H9 (cell line): ENCODE measurements around the gene AFMID. TPM values are rescaled to one million over a fixed set of nuclear protein-coding genes. Genes with fewer than 3 reads are reported as not detected.

ENCODE experiments used
- DNase-seq: peaks from one replicate; pipeline ENCODE4 v3.0.0-alpha.2; 2017
- H2AFZ ChIP-seq: one replicate; pipeline ENCODE4 v1.6.1; 2013; ENCODE audit warnings: mild to moderate bottlenecking, low read length, control low read depth, moderate library complexity
- H2AK5ac ChIP-seq: 2 replicates; pipeline ENCODE4 v1.6.1; 2013; ENCODE audit warnings: low read length, control low read depth, mixed read lengths; ENCODE audit not compliant: insufficient read length
- H2BK120ac ChIP-seq: one replicate; pipeline ENCODE4 v1.6.1; 2013; ENCODE audit warnings: low read depth, mild to moderate bottlenecking, low read length, control low read depth, inconsistent platforms; ENCODE audit not compliant: poor library complexity, severe bottlenecking
- H2BK12ac ChIP-seq: 2 replicates; pipeline ENCODE4 v1.6.1; 2013; ENCODE audit warnings: low read length, control low read depth, mixed read lengths, low read depth; ENCODE audit not compliant: insufficient read length
- H2BK15ac ChIP-seq: 2 replicates; pipeline ENCODE4 v1.6.1; 2013; ENCODE audit warnings: low read depth, low read length, control low read depth
- H2BK20ac ChIP-seq: one replicate; pipeline ENCODE4 v1.6.1; 2013; ENCODE audit warnings: low read depth, mild to moderate bottlenecking, low read length, control low read depth, inconsistent platforms; ENCODE audit not compliant: poor library complexity, severe bottlenecking
- H2BK5ac ChIP-seq: 2 replicates; pipeline ENCODE4 v1.6.1; 2013; ENCODE audit warnings: low read length, control low read depth, mixed read lengths; ENCODE audit not compliant: insufficient read length
- H3K14ac ChIP-seq: 2 replicates; pipeline ENCODE4 v1.6.1; 2013; ENCODE audit warnings: low read length, control low read depth; ENCODE audit not compliant: insufficient read depth
- H3K18ac ChIP-seq: 2 replicates; pipeline ENCODE4 v1.6.1; 2013; ENCODE audit warnings: low read depth, mild to moderate bottlenecking, mixed read lengths, low read length, control low read depth; ENCODE audit not compliant: insufficient read length
- H3K23ac ChIP-seq: 2 replicates; pipeline ENCODE4 v1.6.1; 2013; ENCODE audit warnings: low read length, control low read depth, mixed read lengths, low read depth; ENCODE audit not compliant: insufficient read length
- H3K23me2 ChIP-seq: 2 replicates; pipeline ENCODE4 v1.6.1; 2013; ENCODE audit warnings: low read depth, mild to moderate bottlenecking, mixed read lengths, low read length, control low read depth; ENCODE audit not compliant: insufficient read length, poor library complexity, severe bottlenecking
- H3K27ac ChIP-seq: 2 replicates; pipeline ENCODE4 v1.5.1; 2013; ENCODE audit warnings: low read length, control low read depth, mixed read lengths, low read depth; ENCODE audit not compliant: insufficient read length
- H3K27me3 ChIP-seq: 2 replicates; pipeline ENCODE4 v1.6.1; 2013; ENCODE audit warnings: low read length, control low read depth, inconsistent platforms; ENCODE audit not compliant: insufficient read depth
- H3K4ac ChIP-seq: 2 replicates; pipeline ENCODE4 v1.6.1; 2013; ENCODE audit warnings: low read depth, mild to moderate bottlenecking, control low read depth, inconsistent platforms, low read length, moderate library complexity
- H3K4me1 ChIP-seq: 2 replicates; pipeline ENCODE4 v1.6.1; 2013; ENCODE audit warnings: low read length, control low read depth, inconsistent platforms; ENCODE audit not compliant: insufficient read depth
- H3K4me2 ChIP-seq: 2 replicates; pipeline ENCODE4 v1.6.1; 2013; ENCODE audit warnings: low read length, control low read depth, mixed read lengths; ENCODE audit not compliant: insufficient read length, insufficient read depth
- H3K56ac ChIP-seq: 2 replicates; pipeline ENCODE4 v1.6.1; 2013; ENCODE audit warnings: low read depth, mild to moderate bottlenecking, mixed read lengths, low read length, control low read depth; ENCODE audit not compliant: insufficient read length
- H3K79me1 ChIP-seq: 2 replicates; pipeline ENCODE4 v1.6.1; 2013; ENCODE audit warnings: low read depth, mild to moderate bottlenecking, moderate library complexity, low read length, control low read depth, inconsistent platforms; ENCODE audit not compliant: insufficient read depth, poor library complexity, severe bottlenecking
- H3K79me2 ChIP-seq: 2 replicates; pipeline ENCODE4 v1.6.1; 2013; ENCODE audit warnings: low read length, control low read depth, inconsistent platforms; ENCODE audit not compliant: insufficient read depth
- H3K9ac ChIP-seq: 2 replicates; pipeline ENCODE4 v1.6.1; 2013; ENCODE audit warnings: low read length, control low read depth, mixed read lengths; ENCODE audit not compliant: insufficient read length; ENCODE audit errors: extremely low read depth
- H3K9me3 ChIP-seq: one replicate; pipeline ENCODE4 v1.6.1; 2013; ENCODE audit warnings: low read depth, low read length, inconsistent platforms; ENCODE audit not compliant: control insufficient read depth
- H3T11ph ChIP-seq: one replicate; pipeline ENCODE4 v1.6.1; 2013; ENCODE audit warnings: mild to moderate bottlenecking, low read length, control low read depth, inconsistent platforms
- H4K20me1 ChIP-seq: one replicate; pipeline ENCODE4 v1.6.1; 2013; ENCODE audit not compliant: control insufficient read depth, insufficient read length, insufficient read depth
- H4K5ac ChIP-seq: 2 replicates; pipeline ENCODE4 v1.6.1; 2013; ENCODE audit warnings: low read depth, mild to moderate bottlenecking, mixed read lengths, low read length, control low read depth; ENCODE audit not compliant: insufficient read length
- H4K8ac ChIP-seq: replicated peaks from 2 replicates; pipeline ENCODE4 v1.6.1; 2013; ENCODE audit warnings: low read length, control low read depth, mixed read lengths, low read depth; ENCODE audit not compliant: insufficient read length
- H4K91ac ChIP-seq: 2 replicates; pipeline ENCODE4 v1.6.1; 2013; ENCODE audit warnings: low read depth, mild to moderate bottlenecking, moderate library complexity, mixed read lengths, low read length, control low read depth; ENCODE audit not compliant: insufficient read length
- H3K27ac Mint-ChIP-seq, 3 experiments: 2 replicates in 2 of 3; 3 replicates in 1 of 3; pipeline ENCODE4 v1.8.0; 2020 to 2021; ENCODE audit warnings: mixed read lengths in 3 of 3, mild to moderate bottlenecking in 1 of 3, moderate library complexity in 1 of 3
- H3K27me3 Mint-ChIP-seq: 2 replicates; pipeline ENCODE4 v1.8.0; 2021; ENCODE audit warnings: low read depth, mild to moderate bottlenecking, moderate library complexity, mixed read lengths
- H3K36me3 Mint-ChIP-seq, 3 experiments: 2 replicates in 2 of 3; 3 replicates in 1 of 3; pipeline ENCODE4 v1.8.0; 2020 to 2021; ENCODE audit warnings: low read depth in 3 of 3, mixed read lengths in 3 of 3; ENCODE audit not compliant: insufficient read depth in 1 of 3
- H3K4me1 Mint-ChIP-seq, 2 experiments: 2 replicates each; pipeline ENCODE4 v1.8.0; 2020; ENCODE audit warnings: mixed read lengths in 2 of 2
- H3K4me3 Mint-ChIP-seq, 2 experiments: 2 replicates in 1 of 2; 3 replicates in 1 of 2; pipeline ENCODE4 v1.8.0; 2020 to 2021; ENCODE audit warnings: mild to moderate bottlenecking in 2 of 2, mixed read lengths in 2 of 2, moderate library complexity in 1 of 2
- H3K9me3 Mint-ChIP-seq, 2 experiments: 2 replicates in 1 of 2; 3 replicates in 1 of 2; pipeline ENCODE4 v1.8.0; 2020; ENCODE audit warnings: mild to moderate bottlenecking in 2 of 2, mixed read lengths in 2 of 2, moderate library complexity in 1 of 2
- WGBS: extraction: QIAGEN DNeasy Blood & Tissue Kit; methylation state at CpG from one replicate; pipeline ENCODE4 v1.1.7; 2013; ENCODE audit warnings: missing lambda C conversion rate, low lambda C conversion rate, mixed read lengths; ENCODE audit not compliant: insufficient read length; ENCODE audit errors: extremely low coverage; 5-methylcytosine and 5-hydroxymethylcytosine counted together
- total RNA-seq: library from RNA; stranded (reverse); gene quantifications from 2 replicates; pipeline ENCODE4 v1.2.1, GENCODE V29; 2021
- TF ChIP-seq, protein P1 (sequence below): fragments of 200-600 bp; sonication (generic); conservative IDR thresholded peaks from 3 replicates; pipeline ENCODE4 v1.8.0; 2021; ENCODE audit warnings: antibody characterized with exemption, mild to moderate bottlenecking

AFMID gene
- total RNA-seq, 1 experiment from 2014 or later: 64.1 TPM

DNA sequence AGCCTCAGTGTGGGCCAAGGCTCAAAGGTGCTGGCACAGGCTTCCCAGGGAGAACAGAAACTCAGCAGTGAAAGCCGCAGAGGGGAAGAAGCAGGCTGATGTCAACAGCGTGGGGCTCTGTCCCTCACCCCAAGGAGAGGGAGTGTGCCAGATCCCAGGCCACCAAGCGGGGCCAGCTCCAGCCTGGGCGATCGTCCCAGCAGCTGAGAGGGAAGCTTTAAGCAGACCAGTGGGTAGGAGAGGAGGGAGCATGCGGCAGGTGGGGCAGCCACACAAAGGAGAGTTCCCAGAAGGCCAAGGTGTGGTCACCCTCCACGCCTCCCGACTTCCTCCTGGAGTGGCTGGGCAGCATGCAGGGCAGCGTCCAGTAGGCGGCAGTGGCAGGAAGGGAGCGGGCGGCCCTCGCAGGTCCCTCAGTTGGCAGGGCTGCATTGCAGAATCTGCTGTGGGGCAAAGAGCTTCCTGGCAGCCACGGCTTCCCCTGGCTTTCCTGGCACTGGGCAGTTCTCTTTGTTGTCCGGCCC, 12.8 kb upstream of the AFMID start:
- Histone ChIP-seq H3K27me3 (no peaks in the 10 kb centered on the region), H2AFZ (no peak overlapping the region), H3K23me2 (no peaks in the 10 kb centered on the region), H3K56ac (no peak overlapping the region), H3K9ac (no peak overlapping the region), H2AK5ac (no peak overlapping the region), H2BK12ac (no peak overlapping the region), H3K4me2 (no peak overlapping the region), H3T11ph (no peak overlapping the region), H4K8ac (no peak overlapping the region), H2BK120ac (no peak overlapping the region), H4K20me1 (peaks cover 4% of the 10 kb centered on the region), H3K4ac (no peak overlapping the region), H3K18ac (no peak overlapping the region), H2BK20ac (no peak overlapping the region), H3K79me2 (no peaks in the 10 kb centered on the region), H4K91ac (no peak overlapping the region), H3K79me1 (no peaks in the 10 kb centered on the region), H3K14ac (no peak overlapping the region), H3K27ac (no peak overlapping the region), H3K4me1 (no peaks in the 10 kb centered on the region; the same call in 1 of the 2 replicates), H3K9me3 (no peaks in the 10 kb centered on the region), H2BK5ac (no peak overlapping the region), H2BK15ac (no peak overlapping the region), H4K5ac (no peak overlapping the region), H3K23ac (no peak overlapping the region)
- peaks cover 33 to 52% of the 10 kb centered on the region in 2 experiments for H3K4me1 Mint-ChIP-seq
- H3K4me3 Mint-ChIP-seq: no peak overlapping the region
- H3K9me3 Mint-ChIP-seq: no peaks in the 10 kb centered on the region; a peak in 1 of 5 replicates
- TF ChIP-seq, protein P1, sequence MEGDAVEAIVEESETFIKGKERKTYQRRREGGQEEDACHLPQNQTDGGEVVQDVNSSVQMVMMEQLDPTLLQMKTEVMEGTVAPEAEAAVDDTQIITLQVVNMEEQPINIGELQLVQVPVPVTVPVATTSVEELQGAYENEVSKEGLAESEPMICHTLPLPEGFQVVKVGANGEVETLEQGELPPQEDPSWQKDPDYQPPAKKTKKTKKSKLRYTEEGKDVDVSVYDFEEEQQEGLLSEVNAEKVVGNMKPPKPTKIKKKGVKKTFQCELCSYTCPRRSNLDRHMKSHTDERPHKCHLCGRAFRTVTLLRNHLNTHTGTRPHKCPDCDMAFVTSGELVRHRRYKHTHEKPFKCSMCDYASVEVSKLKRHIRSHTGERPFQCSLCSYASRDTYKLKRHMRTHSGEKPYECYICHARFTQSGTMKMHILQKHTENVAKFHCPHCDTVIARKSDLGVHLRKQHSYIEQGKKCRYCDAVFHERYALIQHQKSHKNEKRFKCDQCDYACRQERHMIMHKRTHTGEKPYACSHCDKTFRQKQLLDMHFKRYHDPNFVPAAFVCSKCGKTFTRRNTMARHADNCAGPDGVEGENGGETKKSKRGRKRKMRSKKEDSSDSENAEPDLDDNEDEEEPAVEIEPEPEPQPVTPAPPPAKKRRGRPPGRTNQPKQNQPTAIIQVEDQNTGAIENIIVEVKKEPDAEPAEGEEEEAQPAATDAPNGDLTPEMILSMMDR: no peak
- no peak for DNase-seq
- WGBS: no CpG with 5 or more reads among the region's 15 CpGs
- H3K27me3 Mint-ChIP-seq: no peaks in the 10 kb centered on the region; the same call in 1 of the 2 replicates
- peak overlapping the region in 2 of 3 experiments; percentile 59 to 80; a peak in 3 of 7 replicates for H3K27ac Mint-ChIP-seq
- peaks cover 31 to 65% (median 52%) of the 10 kb centered on the region in 3 experiments for H3K36me3 Mint-ChIP-seq
